GM12874 (cell line): ENCODE measurements around the gene FANCE.

Experiments
- TF ChIP-seq, protein P1 (sequence below): IDR thresholded peaks from 2 replicates; pipeline ENCODE4 v1.5.1; 2011; ENCODE audit warnings: low read depth, mild to moderate bottlenecking, control low read depth, low read length, moderate library complexity; ENCODE audit not compliant: insufficient read depth

Gene FANCE

DNA sequence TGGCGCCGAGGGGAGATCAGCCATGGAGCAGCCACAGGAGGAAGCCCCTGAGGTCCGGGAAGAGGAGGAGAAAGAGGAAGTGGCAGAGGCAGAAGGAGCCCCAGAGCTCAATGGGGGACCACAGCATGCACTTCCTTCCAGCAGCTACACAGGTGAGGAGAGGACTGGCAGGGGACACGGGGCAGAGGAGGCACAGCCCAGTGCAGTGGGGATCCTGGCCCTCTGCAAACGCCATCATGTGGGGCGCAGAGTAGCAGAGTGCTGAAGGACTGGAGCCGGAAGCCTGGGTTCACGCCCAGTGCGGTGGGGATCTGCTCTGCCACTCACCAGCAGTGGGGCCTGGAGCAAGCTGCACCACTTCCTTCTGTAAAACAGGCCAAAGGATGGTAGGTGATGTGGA lies 41.1 kb upstream of the FANCE start:
- TF ChIP-seq, protein P1, sequence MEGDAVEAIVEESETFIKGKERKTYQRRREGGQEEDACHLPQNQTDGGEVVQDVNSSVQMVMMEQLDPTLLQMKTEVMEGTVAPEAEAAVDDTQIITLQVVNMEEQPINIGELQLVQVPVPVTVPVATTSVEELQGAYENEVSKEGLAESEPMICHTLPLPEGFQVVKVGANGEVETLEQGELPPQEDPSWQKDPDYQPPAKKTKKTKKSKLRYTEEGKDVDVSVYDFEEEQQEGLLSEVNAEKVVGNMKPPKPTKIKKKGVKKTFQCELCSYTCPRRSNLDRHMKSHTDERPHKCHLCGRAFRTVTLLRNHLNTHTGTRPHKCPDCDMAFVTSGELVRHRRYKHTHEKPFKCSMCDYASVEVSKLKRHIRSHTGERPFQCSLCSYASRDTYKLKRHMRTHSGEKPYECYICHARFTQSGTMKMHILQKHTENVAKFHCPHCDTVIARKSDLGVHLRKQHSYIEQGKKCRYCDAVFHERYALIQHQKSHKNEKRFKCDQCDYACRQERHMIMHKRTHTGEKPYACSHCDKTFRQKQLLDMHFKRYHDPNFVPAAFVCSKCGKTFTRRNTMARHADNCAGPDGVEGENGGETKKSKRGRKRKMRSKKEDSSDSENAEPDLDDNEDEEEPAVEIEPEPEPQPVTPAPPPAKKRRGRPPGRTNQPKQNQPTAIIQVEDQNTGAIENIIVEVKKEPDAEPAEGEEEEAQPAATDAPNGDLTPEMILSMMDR, result no peak

DNA sequence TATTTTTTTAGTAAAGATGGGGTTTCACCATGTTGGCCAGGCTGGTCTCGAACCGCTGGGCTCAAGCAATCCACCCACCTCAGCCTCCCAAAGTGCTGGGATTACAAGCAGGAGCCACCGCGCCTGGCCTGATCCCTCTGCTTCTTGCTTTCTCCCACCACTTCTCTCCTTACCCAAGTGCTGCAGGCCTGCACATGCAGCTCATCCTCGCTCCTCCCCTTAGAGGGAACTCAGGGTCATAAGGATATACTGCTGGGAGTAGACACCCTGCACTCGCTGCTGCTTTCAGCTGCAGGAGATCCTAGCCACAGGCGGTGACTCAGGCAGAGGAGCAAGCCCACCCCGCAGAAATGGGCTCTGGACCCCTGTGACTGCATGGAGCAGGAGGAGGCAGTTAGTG lies 40.0 kb upstream of the FANCE start:
- TF ChIP-seq, protein P1, result no peak

GRCh38 chr6:35413911-35414310 lies 38.2 kb upstream of the FANCE start:
- TF ChIP-seq, protein P1, result no peak

DNA sequence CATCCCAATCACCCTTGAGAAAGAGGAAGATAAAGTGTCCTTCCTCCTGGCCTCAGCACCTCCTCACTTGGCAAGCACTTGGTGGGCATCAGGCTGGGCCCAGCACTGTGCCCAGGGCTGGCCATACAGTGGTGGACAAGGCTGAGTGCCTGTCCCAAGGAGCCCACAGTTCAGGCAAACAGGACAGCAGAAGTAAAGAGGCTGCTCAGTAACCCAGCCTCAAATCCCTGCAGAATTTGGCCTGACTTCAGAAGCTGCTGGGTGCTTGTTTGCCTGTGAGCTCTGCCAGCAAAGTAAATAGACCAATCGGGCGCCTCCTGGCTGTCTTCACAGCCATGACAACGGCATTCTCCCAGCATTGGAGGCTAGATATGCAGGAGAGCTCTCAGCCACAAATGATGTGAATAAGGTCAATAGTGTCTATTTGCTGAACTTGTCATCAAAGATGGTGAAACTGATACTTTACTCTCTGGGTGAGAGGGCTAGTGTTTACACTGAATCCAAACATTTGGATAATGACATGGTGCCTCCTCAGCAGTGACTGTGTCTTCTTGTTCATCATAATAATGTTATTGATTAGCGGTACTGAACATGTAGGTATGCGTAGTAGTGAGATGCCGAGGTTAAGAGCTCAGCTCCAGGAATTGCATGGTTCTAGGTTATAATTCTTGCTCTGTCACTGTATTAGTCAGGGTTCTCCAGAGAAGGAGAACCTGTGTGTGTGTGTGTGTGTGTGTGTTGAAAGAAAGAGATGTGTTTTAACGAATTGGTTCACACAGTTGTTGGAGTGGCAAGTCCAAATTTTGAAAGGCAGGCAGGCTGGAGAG lies 36.9 kb upstream of the FANCE start:
- TF ChIP-seq, protein P1, result no peak

- TF ChIP-seq, protein P1, result no peak
Measured at GRCh38 chr6:35417979-35418661, 34.0 kb upstream of the FANCE start.

DNA sequence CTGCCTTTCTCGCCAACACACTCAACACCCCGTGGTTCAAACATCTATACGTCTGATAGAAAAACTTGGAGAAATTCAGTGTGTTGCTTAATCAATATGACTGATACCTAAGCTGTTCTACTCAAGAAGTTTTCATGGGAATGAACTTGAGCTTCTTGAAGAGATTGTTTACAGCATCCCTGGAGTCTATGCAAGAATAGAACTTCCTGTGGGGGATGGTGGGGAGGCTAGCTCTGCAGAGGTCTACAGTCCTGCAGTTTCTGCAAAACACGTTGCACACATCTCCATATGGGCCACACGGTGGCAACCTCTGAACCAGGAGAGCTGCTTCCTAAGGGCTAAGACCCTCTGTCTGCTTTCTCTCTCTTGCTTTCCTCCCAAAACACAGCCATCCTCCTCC lies 32.7 kb upstream of the FANCE start:
- TF ChIP-seq, protein P1, result no peak; the same call in 1 of the 2 replicates

DNA sequence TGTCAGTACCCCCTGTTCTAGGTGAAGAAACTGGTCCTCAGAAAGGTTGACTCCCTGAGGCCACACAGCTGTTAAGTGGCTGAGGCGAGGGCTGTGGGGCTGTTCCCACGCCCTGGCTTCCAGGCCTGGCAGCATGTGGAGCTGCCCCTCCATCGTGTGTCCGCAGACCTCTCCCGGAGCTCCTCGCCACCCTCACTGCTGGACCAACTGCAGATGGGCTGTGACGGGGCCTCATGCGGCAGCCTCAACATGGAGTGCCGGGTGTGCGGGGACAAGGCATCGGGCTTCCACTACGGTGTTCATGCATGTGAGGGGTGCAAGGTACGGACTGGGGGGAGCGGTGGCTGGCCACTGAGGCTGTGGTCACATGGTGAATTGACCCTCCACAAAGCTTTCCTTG lies 32.2 kb upstream of the FANCE start:
- TF ChIP-seq, protein P1, result no peak
